GM10266 (cell line): Measurements from ENCODE around the gene C15orf62.
A peak's percentile ranks its signal among the peaks of the same experiment; 100 is the strongest.

Experiments used
- DNase-seq: peaks from one replicate; pipeline ENCODE4 v3.0.0; 2012; ENCODE audit errors: extremely low spot score
- TF ChIP-seq, protein P1 (sequence below): IDR thresholded peaks from 2 replicates; pipeline ENCODE4 v1.5.1; 2012; ENCODE audit warnings: mild to moderate bottlenecking, low read depth; ENCODE audit not compliant: control insufficient read depth, insufficient read depth; ENCODE audit errors: missing control alignments

Gene C15orf62

DNA sequence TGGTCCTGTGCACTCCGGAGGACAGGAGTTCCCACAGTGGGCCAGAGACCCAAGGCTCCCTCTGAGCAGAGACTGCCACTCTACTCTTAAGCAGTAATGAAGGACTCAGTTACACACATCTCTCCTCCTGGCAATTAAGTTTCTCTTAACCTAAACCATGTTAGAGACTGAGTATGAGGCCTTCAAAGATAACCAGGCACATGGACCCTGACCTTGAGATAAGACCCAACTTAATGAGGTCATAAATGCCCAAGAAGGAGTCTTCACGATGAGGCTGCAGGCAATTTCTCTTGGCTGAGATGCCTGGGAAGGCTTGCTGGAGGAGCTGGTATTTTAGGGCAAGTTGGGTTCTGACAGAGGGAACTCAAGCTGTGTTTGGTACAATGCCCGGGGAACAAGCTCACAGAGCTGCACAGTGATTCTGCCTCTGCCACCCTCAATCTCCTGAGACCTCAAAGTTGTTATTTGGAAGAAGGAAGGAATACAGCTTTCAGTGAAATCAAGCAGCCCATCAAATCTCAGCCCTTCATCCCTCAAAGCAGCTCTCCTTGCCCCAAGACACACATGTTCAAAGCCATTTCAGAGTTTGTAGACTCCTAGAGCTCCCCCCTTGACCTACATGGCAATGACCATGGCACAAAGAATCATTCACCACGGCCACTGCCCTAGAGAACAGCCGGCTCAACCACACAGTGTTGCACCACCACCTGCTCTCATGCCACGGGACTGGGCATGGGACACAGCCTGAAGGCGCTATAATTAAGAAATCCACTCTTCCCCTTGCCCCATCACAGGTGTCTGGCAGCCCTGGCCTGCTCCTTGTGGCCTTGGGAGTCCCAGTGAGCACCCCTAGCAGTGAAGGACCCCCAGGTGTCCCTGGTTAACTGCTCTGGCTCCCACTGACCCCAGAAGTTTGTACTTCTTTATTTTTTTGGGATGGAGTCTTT is 21.8 kb upstream of the C15orf62 start:
- TF ChIP-seq, protein P1, sequence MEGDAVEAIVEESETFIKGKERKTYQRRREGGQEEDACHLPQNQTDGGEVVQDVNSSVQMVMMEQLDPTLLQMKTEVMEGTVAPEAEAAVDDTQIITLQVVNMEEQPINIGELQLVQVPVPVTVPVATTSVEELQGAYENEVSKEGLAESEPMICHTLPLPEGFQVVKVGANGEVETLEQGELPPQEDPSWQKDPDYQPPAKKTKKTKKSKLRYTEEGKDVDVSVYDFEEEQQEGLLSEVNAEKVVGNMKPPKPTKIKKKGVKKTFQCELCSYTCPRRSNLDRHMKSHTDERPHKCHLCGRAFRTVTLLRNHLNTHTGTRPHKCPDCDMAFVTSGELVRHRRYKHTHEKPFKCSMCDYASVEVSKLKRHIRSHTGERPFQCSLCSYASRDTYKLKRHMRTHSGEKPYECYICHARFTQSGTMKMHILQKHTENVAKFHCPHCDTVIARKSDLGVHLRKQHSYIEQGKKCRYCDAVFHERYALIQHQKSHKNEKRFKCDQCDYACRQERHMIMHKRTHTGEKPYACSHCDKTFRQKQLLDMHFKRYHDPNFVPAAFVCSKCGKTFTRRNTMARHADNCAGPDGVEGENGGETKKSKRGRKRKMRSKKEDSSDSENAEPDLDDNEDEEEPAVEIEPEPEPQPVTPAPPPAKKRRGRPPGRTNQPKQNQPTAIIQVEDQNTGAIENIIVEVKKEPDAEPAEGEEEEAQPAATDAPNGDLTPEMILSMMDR = no peak
- DNase-seq = no peak

DNA sequence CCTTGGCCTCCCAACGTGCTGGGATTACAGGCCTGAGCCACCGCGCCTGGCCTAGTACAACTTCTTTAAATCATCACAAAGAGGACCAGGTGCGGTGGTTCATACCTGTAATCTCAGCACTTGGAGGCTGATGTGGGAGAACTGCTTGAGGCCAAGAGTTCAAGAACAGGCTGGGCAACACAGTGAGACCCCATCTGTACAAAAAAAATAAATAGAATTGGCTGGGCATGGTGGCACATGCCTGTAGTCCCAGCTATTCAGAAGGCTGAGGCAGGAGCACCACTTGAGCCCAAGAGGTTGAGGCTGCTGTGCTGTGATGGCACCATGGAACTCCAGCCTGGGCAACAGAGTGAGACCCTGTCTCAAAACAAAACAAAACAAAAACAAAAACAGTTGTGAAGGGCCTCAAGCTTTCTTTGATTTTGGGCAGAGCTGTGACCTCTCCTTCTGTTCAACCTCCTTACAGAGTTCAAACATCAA is 20.6 kb upstream of the C15orf62 start:
- TF ChIP-seq, protein P1 = no peak
- no peak for DNase-seq

- no peak for DNase-seq
- TF ChIP-seq, protein P1 = no peak
Observed at GRCh38 chr15:40750885-40751284, 18.9 kb upstream of the C15orf62 start.

DNA sequence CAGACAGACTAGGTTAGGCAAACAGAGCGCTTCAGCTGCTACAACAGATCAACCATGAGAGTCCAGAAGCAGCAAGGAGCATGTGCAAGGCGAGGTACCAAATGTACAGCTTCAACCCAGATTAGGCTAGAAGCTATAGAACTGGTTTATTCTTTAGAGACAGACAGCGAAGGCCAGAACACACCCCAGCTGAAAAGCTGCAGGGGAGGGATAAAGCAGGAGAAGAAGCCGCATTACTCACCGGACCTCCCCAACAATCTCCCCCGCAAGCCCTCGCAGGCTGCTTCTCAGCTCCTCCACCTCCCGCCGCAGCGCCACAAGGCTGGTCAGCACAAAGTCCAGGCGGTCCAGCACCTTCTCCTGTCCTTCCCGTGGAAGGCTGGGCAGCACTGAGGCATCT is 18.0 kb upstream of the C15orf62 start:
- DNase-seq = no peak
- TF ChIP-seq, protein P1 = no peak

GRCh38 chr15:40754574-40754882 is 15.3 kb upstream of the C15orf62 start:
- TF ChIP-seq, protein P1 = no peak
- DNase-seq = no peak

- TF ChIP-seq, protein P1 = no peak
- peak; percentile 94 for DNase-seq
Observed at GRCh38 chr15:40754883-40755811, 14.6 kb upstream of the C15orf62 start, which contains the start of gene RMDN3. TSS of gene RMDN3 (minus strand) at chr15:40755254. CDS start at chr15:40754783, 471 bp downstream.
